HG03457 (cell line): Measurements from ENCODE around the gene CCDC13.

Experiments used
- ATAC-seq: cut with Tn5 transposase; IDR thresholded peaks from one replicate; pipeline ENCODE4 v1.9.1; 2021; ENCODE audit warnings: moderate number of reproducible peaks; ENCODE audit not compliant: unreplicated experiment

CCDC13 gene

GRCh38 chr3:42800251-42800650 lies 27.2 kb upstream of the CCDC13 start:
- no peak for ATAC-seq

- no peak for ATAC-seq
Measured at GRCh38 chr3:42799376-42799775, 26.3 kb upstream of the CCDC13 start.

- ATAC-seq = no peak
Measured at GRCh38 chr3:42796332-42796885, 23.4 kb upstream of the CCDC13 start.

- no peak for ATAC-seq
Measured at GRCh38 chr3:42795621-42796181, 22.6 kb upstream of the CCDC13 start.

- ATAC-seq = no peak
Measured at GRCh38 chr3:42790714-42791229, 17.7 kb upstream of the CCDC13 start.

- no peak for ATAC-seq
Measured at GRCh38 chr3:42786631-42787030, 13.6 kb upstream of the CCDC13 start.

DNA sequence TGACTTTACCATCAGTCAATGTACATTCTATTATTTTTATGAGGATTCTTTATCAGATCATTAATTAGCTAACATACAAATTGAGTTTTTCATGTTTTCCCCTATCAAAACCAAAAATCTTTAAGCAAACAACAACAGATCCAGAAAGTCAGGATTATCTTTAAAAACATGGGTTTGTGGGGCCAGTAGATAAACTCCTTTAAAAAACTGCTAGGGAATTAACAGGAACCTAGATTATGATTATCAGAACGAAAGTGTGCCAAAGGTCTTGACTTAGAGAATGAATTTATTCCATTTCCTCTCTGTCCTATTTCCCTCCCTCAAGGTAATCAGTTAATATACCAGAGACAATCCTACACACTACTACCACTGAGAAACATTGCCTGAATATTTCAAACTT lies 13.2 kb upstream of the CCDC13 start:
- ATAC-seq = no peak

- ATAC-seq = no peak
Measured at GRCh38 chr3:42780892-42781700, 8.0 kb upstream of the CCDC13 start.

DNA sequence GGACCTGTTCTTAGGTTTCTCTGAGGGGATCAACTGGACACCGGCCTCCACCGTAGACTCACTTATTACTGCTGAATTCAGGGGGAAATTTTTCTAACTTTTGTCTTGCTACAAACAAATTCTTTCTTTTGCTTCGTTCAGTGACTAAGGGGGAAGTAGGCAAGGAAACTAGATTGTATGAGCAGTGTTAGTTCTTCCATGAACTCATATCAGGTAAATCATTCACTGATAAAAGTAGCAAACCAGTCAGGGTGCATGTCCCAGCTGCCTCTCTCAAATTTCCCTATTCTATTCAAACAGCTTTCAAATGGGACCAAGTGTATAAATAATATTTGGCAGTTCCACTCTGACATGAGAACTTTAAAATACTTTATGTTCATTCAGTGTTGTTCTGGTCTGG lies 7.3 kb upstream of the CCDC13 start:
- no peak for ATAC-seq

GRCh38 chr3:42778644-42779043 lies 5.6 kb upstream of the CCDC13 start:
- no peak for ATAC-seq

DNA sequence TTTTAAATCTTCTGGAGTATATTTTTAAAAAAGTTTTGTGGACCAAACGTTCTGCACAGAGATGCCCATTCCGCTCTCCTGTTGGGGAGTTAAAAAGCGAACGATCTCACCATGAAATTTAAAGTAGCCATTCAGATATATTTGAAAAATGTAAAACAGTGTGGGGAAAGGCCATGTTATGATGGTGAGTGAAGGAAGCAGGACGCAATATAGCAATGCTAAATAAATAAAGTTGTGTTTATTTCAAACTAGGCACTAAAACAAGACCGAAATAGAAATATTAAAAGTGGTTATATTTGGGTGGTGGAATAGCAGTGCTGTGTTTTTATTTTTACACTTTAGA lies 327 bp upstream of the CCDC13 start:
- ATAC-seq = peak; percentile 13

DNA sequence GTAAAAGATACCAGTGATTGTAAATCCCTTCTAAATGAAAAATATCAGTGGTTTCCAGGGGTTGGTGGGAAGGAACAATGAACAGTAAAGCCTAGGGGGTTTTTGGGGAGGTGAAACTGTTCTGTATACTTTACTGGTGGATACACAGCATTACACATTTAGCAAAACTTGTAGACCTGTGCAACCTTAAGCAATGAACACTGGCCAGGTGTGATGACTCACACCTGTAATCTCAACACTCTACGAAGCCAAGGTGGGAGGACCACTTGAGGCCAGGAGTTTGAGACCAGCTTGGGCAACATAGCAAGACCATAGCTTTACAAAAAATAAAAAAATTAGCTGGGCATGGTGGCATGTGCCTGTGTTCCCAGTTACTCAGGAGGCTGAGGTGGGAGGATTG lies 1.8 kb downstream of the CCDC13 start:
- ATAC-seq = no peak

DNA sequence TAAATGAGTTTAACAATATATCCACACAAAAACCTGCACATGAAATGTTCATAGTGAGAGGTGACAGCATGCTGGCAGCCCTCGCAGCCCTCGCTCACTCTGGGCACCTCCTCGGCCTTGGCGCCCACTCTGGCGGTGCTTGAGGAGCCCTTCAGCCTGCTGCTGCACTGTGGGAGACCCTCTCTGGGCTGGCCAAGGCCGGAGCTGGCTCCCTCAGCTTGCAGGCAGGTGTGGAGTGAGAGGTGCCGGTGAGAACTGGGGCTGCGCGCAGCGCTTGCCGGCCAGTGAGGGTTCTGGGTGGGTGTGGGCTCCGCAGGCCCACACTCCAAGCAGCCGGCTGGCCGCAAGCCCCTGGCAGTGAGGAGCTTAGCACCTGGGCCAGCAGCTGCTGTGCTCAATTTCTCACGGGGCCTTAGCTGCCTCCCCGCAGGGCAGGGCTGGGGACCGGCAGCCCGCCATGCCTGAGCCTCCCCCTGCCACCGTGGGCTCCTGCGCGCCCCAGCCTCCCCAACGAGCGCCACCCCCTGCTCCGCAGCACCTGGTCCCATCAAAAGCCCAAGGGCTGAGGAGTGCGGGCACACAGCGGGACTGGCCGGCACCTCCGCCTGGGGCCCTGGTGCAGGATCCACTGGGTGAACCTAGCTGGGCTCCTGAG lies 3.4 kb downstream of the CCDC13 start:
- no peak for ATAC-seq

- ATAC-seq = no peak
Measured at GRCh38 chr3:42764561-42765295, 8.3 kb downstream of the CCDC13 start.

- ATAC-seq = no peak
Measured at GRCh38 chr3:42764115-42764514, 8.9 kb downstream of the CCDC13 start.

DNA sequence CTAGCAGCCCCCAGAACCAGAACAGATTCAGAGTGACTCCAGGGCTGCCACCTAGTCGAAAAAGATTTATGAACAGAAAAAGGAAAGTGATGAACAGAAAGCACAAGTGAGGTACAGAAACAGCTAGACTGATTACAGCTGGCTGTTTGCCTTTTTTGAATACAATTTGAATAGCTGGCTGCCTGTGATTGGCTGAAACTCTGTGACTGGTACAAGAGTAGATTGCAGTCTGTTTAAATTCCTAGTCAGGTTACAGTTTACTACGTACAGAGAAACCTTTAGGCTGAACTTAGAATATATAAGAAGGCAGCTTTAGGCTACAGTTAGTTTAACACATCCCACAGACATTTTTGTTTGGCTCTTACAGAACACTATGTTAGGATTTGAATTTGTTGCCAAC lies 10.0 kb downstream of the CCDC13 start:
- no peak for ATAC-seq

- ATAC-seq = no peak
Measured at GRCh38 chr3:42762046-42762724, 10.9 kb downstream of the CCDC13 start.

DNA sequence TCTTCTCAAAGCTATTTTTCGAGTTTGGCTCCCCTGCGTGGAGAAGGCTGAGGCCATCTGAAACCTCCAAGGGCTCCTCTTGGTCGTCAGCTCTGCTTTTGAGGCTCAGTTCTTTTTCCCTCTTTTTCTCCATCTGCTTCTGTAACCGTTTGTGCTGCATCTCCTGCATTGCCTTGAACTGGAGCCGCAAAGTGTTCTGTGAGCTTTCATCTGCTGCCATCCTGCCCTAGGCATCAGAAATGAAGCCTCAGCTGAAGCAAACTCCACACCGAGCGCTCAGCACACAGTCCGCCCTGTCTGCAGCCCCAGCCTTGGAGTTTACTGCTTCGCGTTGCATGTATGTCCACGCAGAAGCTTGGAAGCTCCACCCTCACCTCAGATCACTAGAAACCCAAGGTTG lies 14.9 kb downstream of the CCDC13 start:
- no peak for ATAC-seq

GRCh38 chr3:42756681-42757213 lies 16.3 kb downstream of the CCDC13 start:
- ATAC-seq = no peak
